Activated CD8-positive, alpha-beta memory T cell treated with anti-CD3 and anti-CD28 coated beads, Interleukin-2, amount 50 U/mL, for 24 hours (primary cell): ENCODE data around the gene MLH1.

ENCODE experiments used
- DNase-seq: peaks from one replicate; pipeline ENCODE4 v3.0.0-alpha.2; 2020; ENCODE audit errors: extremely low read depth

The MLH1 gene

GRCh38 chr3:37094636-37095035, 101.3 kb downstream of the MLH1 start:
- DNase-seq, result no peak

DNA sequence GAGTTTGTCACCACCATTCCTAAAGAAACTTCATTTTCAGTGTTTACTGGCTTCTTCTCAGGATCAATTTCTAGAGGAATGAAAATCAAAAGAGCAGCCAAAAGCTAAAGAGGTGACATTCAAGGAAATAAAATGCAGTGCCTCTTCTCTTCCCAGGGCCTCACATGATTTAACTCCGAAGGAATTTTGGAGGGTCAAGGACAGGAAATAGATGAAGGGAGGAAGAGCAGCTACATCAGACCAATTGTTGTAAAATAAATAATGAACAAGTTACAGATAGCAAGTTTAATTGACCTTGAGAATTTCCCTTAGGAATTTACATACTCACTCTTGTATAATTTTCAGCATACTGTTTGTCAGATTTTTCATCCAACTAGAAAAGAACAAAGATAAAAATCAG, 103.0 kb downstream of the MLH1 start:
- no peak for DNase-seq

GRCh38 chr3:37096975-37097374, 103.7 kb downstream of the MLH1 start:
- no peak for DNase-seq

- no peak for DNase-seq
Measured at GRCh38 chr3:37097776-37098175, 104.5 kb downstream of the MLH1 start.

DNA sequence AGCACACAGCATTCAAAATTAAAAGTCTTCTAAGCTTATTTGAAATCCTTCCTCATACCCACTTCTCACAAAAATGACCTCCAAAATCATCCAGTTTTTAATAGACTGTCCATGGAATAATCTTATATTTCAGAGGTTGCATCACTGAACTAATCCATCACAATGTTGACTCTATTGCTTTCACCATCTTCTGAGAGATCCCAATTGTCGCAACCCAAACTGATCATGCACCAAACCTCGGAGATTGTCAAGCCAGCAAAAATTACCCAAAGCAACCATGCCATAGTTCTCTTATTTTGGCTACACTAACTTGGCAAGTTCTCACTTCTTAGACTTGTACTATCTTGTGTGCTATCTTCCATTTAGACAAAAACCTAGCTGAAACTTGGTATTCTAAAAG, 105.6 kb downstream of the MLH1 start:
- no peak for DNase-seq

- DNase-seq, result no peak
Measured at GRCh38 chr3:37099469-37099868, 106.2 kb downstream of the MLH1 start.

- DNase-seq, result no peak
Measured at GRCh38 chr3:37100411-37100810, 107.1 kb downstream of the MLH1 start.
